ENCODE results near the gene IPMK. TPM values are rescaled to one million over a fixed set of nuclear protein-coding genes. Genes with fewer than 3 reads are reported as not detected.
"Not testable (repeated sequence)": the region's sequence is repeated elsewhere in the genome, so short reads cannot be mapped to it uniquely, and the experiment has no call there.

IPMK gene
- total and polyA plus RNA-seq, 5 donors from 2014 or later, result 1.3 to 4.2 (median 2.1) TPM

GRCh38 chr10:58266003-58266825 is 1.5 kb downstream of the IPMK start:
- no peaks in the 10 kb centered on the region for H3K36me3 Mint-ChIP-seq
- H3K4me1 Mint-ChIP-seq, result peaks cover 28 to 58% (median 47%) of the 10 kb centered on the region in 4 donors
- Histone ChIP-seq H3K27me3 (ENCODE audit: control insufficient read depth, insufficient read depth, low read length) (no peaks in the 10 kb centered on the region), H3K4me3 (ENCODE audit: low read depth, low read length) (peak overlapping the region; percentile 84), H3K9me3 (ENCODE audit: control insufficient read depth in 2 of 2, low read length in 2 of 2) (no peaks in the 10 kb centered on the region), H3K27ac (ENCODE audit: insufficient read depth, low read length, poor library complexity, severe bottlenecking) (peak overlapping the region; percentile 91), H3K4me1 (ENCODE audit: control insufficient read depth, insufficient read depth, low read length, poor library complexity, severe bottlenecking) (peaks cover 35% of the 10 kb centered on the region), H3K36me3 (ENCODE audit: control insufficient read depth, insufficient read depth, low read length) (no peaks in the 10 kb centered on the region)
- DNase-seq, result peak in 2 of 3 donors; percentile 50 to 74
- peak overlapping the region; percentile 96 to 98 (median 96) for H3K4me3 Mint-ChIP-seq
- H3K27me3 Mint-ChIP-seq, result peaks cover 4% of the 10 kb centered on the region
- H3K9me3 Mint-ChIP-seq, result no peaks in the 10 kb centered on the region
- ATAC-seq (ENCODE audit: low read depth in 2 of 2), result peak; percentile 12 to 24
- H3K27ac Mint-ChIP-seq, result peak overlapping the region; percentile 89 to 98 (median 97)

GRCh38 chr10:58265249-58265648 is 2.4 kb downstream of the IPMK start:
- Mint-ChIP-seq H3K9me3 (no peaks in the 10 kb centered on the region), H3K27ac (peak overlapping the region in 1 of 3 donors; percentile 97), H3K4me1 (peaks cover 29 to 58% (median 49%) of the 10 kb centered on the region in 4 donors), H3K4me3 (peak overlapping the region; percentile 54 to 97 (median 84)), H3K27me3 (peaks cover 4% of the 10 kb centered on the region), H3K36me3 (no peaks in the 10 kb centered on the region)
- Histone ChIP-seq H3K36me3 (ENCODE audit: control insufficient read depth, insufficient read depth, low read length) (no peaks in the 10 kb centered on the region), H3K27me3 (ENCODE audit: control insufficient read depth, insufficient read depth, low read length) (no peaks in the 10 kb centered on the region), H3K9me3 (ENCODE audit: control insufficient read depth in 2 of 2, low read length in 2 of 2) (no peaks in the 10 kb centered on the region), H3K4me1 (ENCODE audit: control insufficient read depth, insufficient read depth, low read length, poor library complexity, severe bottlenecking) (peaks cover 33% of the 10 kb centered on the region), H3K4me3 (ENCODE audit: low read depth, low read length) (peak overlapping the region; percentile 84), H3K27ac (ENCODE audit: insufficient read depth, low read length, poor library complexity, severe bottlenecking) (no peak overlapping the region)
- no peak for ATAC-seq (ENCODE audit: low read depth in 2 of 2)
- DNase-seq, result no peak

GRCh38 chr10:58264780-58265179 is 2.9 kb downstream of the IPMK start:
- no peaks in the 10 kb centered on the region for H3K27me3 ChIP-seq (ENCODE audit: control insufficient read depth, insufficient read depth, low read length)
- Mint-ChIP-seq H3K4me3 (peak overlapping the region in 2 of 4 donors; percentile 54 to 96), H3K36me3 (no peaks in the 10 kb centered on the region), H3K9me3 (no peaks in the 10 kb centered on the region), H3K27me3 (peaks cover 4% of the 10 kb centered on the region), H3K4me1 (peaks cover 29 to 57% (median 51%) of the 10 kb centered on the region in 4 donors), H3K27ac (no peak overlapping the region)
- ATAC-seq (ENCODE audit: low read depth in 2 of 2) (no peak), DNase-seq (no peak)
- H3K4me3 ChIP-seq (ENCODE audit: low read depth, low read length), result peak overlapping the region; percentile 84
- H3K4me1 ChIP-seq (ENCODE audit: control insufficient read depth, insufficient read depth, low read length, poor library complexity, severe bottlenecking), result peaks cover 28% of the 10 kb centered on the region
- no peak overlapping the region for H3K27ac ChIP-seq (ENCODE audit: insufficient read depth, low read length, poor library complexity, severe bottlenecking)
- no peaks in the 10 kb centered on the region for H3K9me3 ChIP-seq (ENCODE audit: control insufficient read depth in 2 of 2, low read length in 2 of 2)
- H3K36me3 ChIP-seq (ENCODE audit: control insufficient read depth, insufficient read depth, low read length), result no peaks in the 10 kb centered on the region

- Histone ChIP-seq H3K27ac (ENCODE audit: insufficient read depth, low read length, poor library complexity, severe bottlenecking) (no peak overlapping the region), H3K9me3 (ENCODE audit: control insufficient read depth in 2 of 2, low read length in 2 of 2) (no peaks in the 10 kb centered on the region), H3K36me3 (ENCODE audit: control insufficient read depth, insufficient read depth, low read length) (no peaks in the 10 kb centered on the region), H3K4me1 (ENCODE audit: control insufficient read depth, insufficient read depth, low read length, poor library complexity, severe bottlenecking) (peaks cover 15% of the 10 kb centered on the region), H3K4me3 (ENCODE audit: low read depth, low read length) (no peak overlapping the region), H3K27me3 (ENCODE audit: control insufficient read depth, insufficient read depth, low read length) (no peaks in the 10 kb centered on the region)
- Mint-ChIP-seq H3K4me1 (peaks cover 42 to 60% (median 49%) of the 10 kb centered on the region in 4 donors), H3K27me3 (no peaks in the 10 kb centered on the region), H3K9me3 (no peaks in the 10 kb centered on the region), H3K36me3 (no peaks in the 10 kb centered on the region), H3K4me3 (no peak overlapping the region), H3K27ac (no peak overlapping the region)
- DNase-seq, result no peak
- no peak for ATAC-seq (ENCODE audit: low read depth in 2 of 2)
Observed at GRCh38 chr10:58262766-58263165, 4.9 kb downstream of the IPMK start.

- H3K27ac Mint-ChIP-seq, result no peak overlapping the region
- Histone ChIP-seq H3K9me3 (ENCODE audit: control insufficient read depth in 2 of 2, low read length in 2 of 2) (no peaks in the 10 kb centered on the region), H3K36me3 (ENCODE audit: control insufficient read depth, insufficient read depth, low read length) (no peaks in the 10 kb centered on the region), H3K27ac (ENCODE audit: insufficient read depth, low read length, poor library complexity, severe bottlenecking) (no peak overlapping the region), H3K4me3 (ENCODE audit: low read depth, low read length) (no peak overlapping the region), H3K27me3 (ENCODE audit: control insufficient read depth, insufficient read depth, low read length) (no peaks in the 10 kb centered on the region), H3K4me1 (ENCODE audit: control insufficient read depth, insufficient read depth, low read length, poor library complexity, severe bottlenecking) (no peaks in the 10 kb centered on the region)
- no peaks in the 10 kb centered on the region for H3K9me3 Mint-ChIP-seq
- peak overlapping the region in 1 of 4 donors; percentile 22 for H3K4me3 Mint-ChIP-seq
- ATAC-seq (ENCODE audit: low read depth in 2 of 2), result no peak
- H3K4me1 Mint-ChIP-seq, result peaks cover 36 to 45% (median 38%) of the 10 kb centered on the region in 4 donors
- no peaks in the 10 kb centered on the region for H3K27me3 Mint-ChIP-seq
- peaks cover 9% of the 10 kb centered on the region for H3K36me3 Mint-ChIP-seq
- no peak for DNase-seq
Observed at GRCh38 chr10:58260334-58260733, 7.4 kb downstream of the IPMK start.

GRCh38 chr10:58258977-58259692 is 8.6 kb downstream of the IPMK start:
- Mint-ChIP-seq H3K4me1 (peaks cover 24 to 34% (median 31%) of the 10 kb centered on the region in 4 donors), H3K27ac (no peak overlapping the region), H3K4me3 (no peak overlapping the region), H3K27me3 (no peaks in the 10 kb centered on the region), H3K36me3 (peaks cover 10% of the 10 kb centered on the region), H3K9me3 (peaks cover 0 to 4% (median under 1%) of the 10 kb centered on the region in 7 donors)
- H3K36me3 ChIP-seq (ENCODE audit: control insufficient read depth, insufficient read depth, low read length), result no peaks in the 10 kb centered on the region
- DNase-seq, result no peak
- H3K4me3 ChIP-seq (ENCODE audit: low read depth, low read length), result no peak overlapping the region
- ATAC-seq (ENCODE audit: low read depth in 2 of 2), result no peak
- no peaks in the 10 kb centered on the region for H3K9me3 ChIP-seq (ENCODE audit: control insufficient read depth in 2 of 2, low read length in 2 of 2)
- no peak overlapping the region for H3K27ac ChIP-seq (ENCODE audit: insufficient read depth, low read length, poor library complexity, severe bottlenecking)
- no peaks in the 10 kb centered on the region for H3K27me3 ChIP-seq (ENCODE audit: control insufficient read depth, insufficient read depth, low read length)
- H3K4me1 ChIP-seq (ENCODE audit: control insufficient read depth, insufficient read depth, low read length, poor library complexity, severe bottlenecking), result no peaks in the 10 kb centered on the region

GRCh38 chr10:58256013-58256780 is 11.5 kb downstream of the IPMK start:
- H3K4me3 Mint-ChIP-seq; H3K36me3 ChIP-seq (ENCODE audit: control insufficient read depth, insufficient read depth, low read length); H3K4me3 ChIP-seq (ENCODE audit: low read depth, low read length); H3K27me3 Mint-ChIP-seq; H3K27me3 ChIP-seq (ENCODE audit: control insufficient read depth, insufficient read depth, low read length); H3K4me1 ChIP-seq (ENCODE audit: control insufficient read depth, insufficient read depth, low read length, poor library complexity, severe bottlenecking); H3K27ac ChIP-seq (ENCODE audit: insufficient read depth, low read length, poor library complexity, severe bottlenecking); DNase-seq; H3K9me3 ChIP-seq (ENCODE audit: control insufficient read depth in 2 of 2, low read length in 2 of 2); H3K27ac Mint-ChIP-seq; ATAC-seq (ENCODE audit: low read depth in 2 of 2): not testable (repeated sequence)
- peaks cover 14% of the 10 kb centered on the region for H3K36me3 Mint-ChIP-seq
- peaks cover 18 to 40% (median 28%) of the 10 kb centered on the region in 4 donors for H3K4me1 Mint-ChIP-seq
- H3K9me3 Mint-ChIP-seq, result peaks cover 0 to 13% (median 2%) of the 10 kb centered on the region in 7 donors
